Endothelial cell of umbilical vein (primary cell): Measurements from ENCODE around the gene C10orf71. TPM values are rescaled to one million over a fixed set of nuclear protein-coding genes. Genes with fewer than 3 reads are reported as not detected.

ENCODE experiments used
- BruUV-seq: library from RNA; stranded (reverse); fragments of 400-500 nt; replicated peaks from 2 replicates; lab custom pipeline; 2021; lab: Mats Ljungman, UMichigan
- CTCF ChIA-PET: fragments of 300-600, 350-600 bp; sonication (Branson Sonifier 250); formaldehyde crosslinking; loops from one replicate; lab custom pipeline; 2021; ENCODE audit warnings: antibody characterized with exemption, inconsistent platforms; lab: Charles Lee
- POLR2A ChIA-PET: fragments of 300-600, 350-600 bp; sonication (Branson Sonifier 250); formaldehyde crosslinking; loops from one replicate; lab custom pipeline; 2021; ENCODE audit warnings: antibody characterized with exemption, inconsistent platforms; lab: Charles Lee
- DNase-seq: peaks from one replicate; pipeline ENCODE4 v3.0.0-alpha.2; 2011; ENCODE audit warnings: low read depth, low spot score
- FAIRE-seq: peaks from 2 replicates; lab custom pipeline; 2011; peaks lifted over from hg19 to GRCh38; lab: Jason Lieb, UNC
- H2AFZ ChIP-seq: 2 replicates; pipeline ENCODE4 v1.6.0; 2012; ENCODE audit warnings: low read depth, low read length, control low read depth, inconsistent platforms
- H3K27ac ChIP-seq: 2 replicates; pipeline ENCODE4 v1.5.1; 2011; ENCODE audit warnings: low read depth, mild to moderate bottlenecking, control low read depth, low read length, moderate library complexity; ENCODE audit not compliant: insufficient read depth
- H3K27me3 ChIP-seq, 2 experiments: 2 replicates each; pipeline versions ENCODE4 v1.6.0 to v1.6.1; 2011; ENCODE audit warnings: low read length in 2 of 2, mixed read lengths in 1 of 2; ENCODE audit not compliant: control insufficient read depth in 2 of 2, insufficient read depth in 2 of 2
- H3K36me3 ChIP-seq, 2 experiments: 2 replicates in 1 of 2; 3 replicates in 1 of 2; pipeline ENCODE4 v1.5.1; 2011; ENCODE audit warnings: low read length in 2 of 2, mild to moderate bottlenecking in 1 of 2, moderate library complexity in 1 of 2; ENCODE audit not compliant: control insufficient read depth in 2 of 2, insufficient read depth in 2 of 2; ENCODE audit errors: extremely low read depth in 1 of 2
- H3K4me1 ChIP-seq: 3 replicates; pipeline ENCODE4 v1.5.1; 2011; ENCODE audit warnings: mild to moderate bottlenecking, low read length; ENCODE audit not compliant: control insufficient read depth, insufficient read depth; ENCODE audit errors: extremely low read depth
- H3K4me2 ChIP-seq: 2 replicates; pipeline ENCODE4 v1.6.1; 2011; ENCODE audit warnings: low read length, control low read depth, mixed read lengths; ENCODE audit not compliant: insufficient read depth
- H3K4me3 ChIP-seq, 3 experiments: fragments of 200-600 bp in 1 of 3; sonication (generic), shearing (Covaris generic) in 1 of 3; replicated peaks in 1 of 3; 2 replicates each; pipeline ENCODE4 v1.5.1; 2011 to 2016; ENCODE audit warnings: control low read depth in 3 of 3, low read length in 3 of 3, mild to moderate bottlenecking in 2 of 3, inconsistent platforms in 1 of 3, low read depth in 1 of 3, moderate library complexity in 1 of 3; ENCODE audit not compliant: insufficient read depth in 1 of 3
- H3K79me2 ChIP-seq: 2 replicates; pipeline ENCODE4 v1.6.0; 2012; ENCODE audit warnings: low read length, inconsistent platforms; ENCODE audit not compliant: control insufficient read depth, insufficient read depth
- H3K9ac ChIP-seq: replicated peaks from 2 replicates; pipeline ENCODE3; 2011; ENCODE audit warnings: low read length, control low read depth; ENCODE audit not compliant: insufficient read depth; ENCODE audit errors: extremely low read depth
- H3K9me1 ChIP-seq: replicated peaks from 3 replicates; pipeline ENCODE4 v1.6.0; 2011; ENCODE audit warnings: mild to moderate bottlenecking, low read length; ENCODE audit not compliant: control insufficient read depth, insufficient read depth; ENCODE audit errors: extremely low read depth
- H3K9me3 ChIP-seq: replicated peaks from 2 replicates; pipeline ENCODE4 v1.5.1; 2012; ENCODE audit warnings: low read length, inconsistent platforms; ENCODE audit not compliant: control insufficient read depth, insufficient read depth
- H4K20me1 ChIP-seq: replicated peaks from 2 replicates; pipeline ENCODE3; 2011; ENCODE audit warnings: mild to moderate bottlenecking, low read length; ENCODE audit not compliant: control insufficient read depth, insufficient read depth; ENCODE audit errors: extremely low read depth
- CTCF ChIP-seq, 2 donors: IDR thresholded peaks; 1 replicate in 1 of 2; 2 replicates in 1 of 2; pipeline ENCODE4 v1.5.1; 2011; ENCODE audit warnings: low read length in 2 of 2, mild to moderate bottlenecking in 2 of 2, moderate library complexity in 2 of 2, control low read depth in 1 of 2, inconsistent platforms in 1 of 2, low read depth in 1 of 2; ENCODE audit not compliant: insufficient read depth in 1 of 2; ENCODE audit errors: extremely low read depth in 1 of 2
- EZH2 ChIP-seq: IDR thresholded peaks from 2 replicates; pipeline ENCODE4 v1.6.1; 2012; ENCODE audit warnings: borderline replicate concordance, low read depth, mild to moderate bottlenecking, moderate library complexity, low read length, inconsistent platforms; ENCODE audit not compliant: severe bottlenecking
- FOS ChIP-seq: IDR thresholded peaks from 2 replicates; pipeline ENCODE4 v1.6.1; 2011; ENCODE audit warnings: mild to moderate bottlenecking, low read length, moderate library complexity, borderline replicate concordance; ENCODE audit not compliant: insufficient read depth
- GATA2 ChIP-seq: IDR thresholded peaks from 2 replicates; pipeline ENCODE4 v1.7.0; 2011; ENCODE audit warnings: low read depth, mild to moderate bottlenecking, moderate library complexity, mixed read lengths, low read length; ENCODE audit not compliant: insufficient read length, insufficient read depth
- JUN ChIP-seq: IDR thresholded peaks from 2 replicates; pipeline ENCODE4 v1.6.1; 2011; ENCODE audit warnings: borderline replicate concordance, low read depth; ENCODE audit not compliant: insufficient read length, insufficient read depth
- MAX ChIP-seq: IDR thresholded peaks from 2 replicates; pipeline ENCODE4 v1.6.1; 2011; ENCODE audit not compliant: insufficient read depth, insufficient read length
- MYC ChIP-seq: IDR thresholded peaks from one replicate; pipeline ENCODE4 v1.6.1; 2011; ENCODE audit warnings: mild to moderate bottlenecking, low read depth, low read length
- POLR2A ChIP-seq: IDR thresholded peaks from 2 replicates; pipeline ENCODE4 v1.6.1; 2012; ENCODE audit warnings: low read depth, mild to moderate bottlenecking, control low read depth, low read length
- POLR2AphosphoS5 ChIP-seq: IDR thresholded peaks from 2 replicates; pipeline ENCODE4 v1.6.1; 2012; ENCODE audit warnings: low read depth, mild to moderate bottlenecking, control low read depth, low read length, moderate library complexity; ENCODE audit not compliant: insufficient read depth
- dilution Hi-C: fragments of 300-500 bp; cut with MboI; formaldehyde crosslinking; loops from one replicate; pipeline ENCODE4 v1.15.0; 2019; ENCODE audit warnings: low sequenced_read_pairs; ENCODE audit not compliant: extremely low pct_ligation_motif_present
- intact Hi-C: fragments of 100-400 bp; cut with micrococcal nuclease; formaldehyde crosslinking; loops from one replicate; pipeline ENCODE4 v1.10.0; 2022
- polyA plus RNA-seq, 4 experiments: library from polyadenylated mRNA; depleted of rRNA in 3 of 4; stranded (reverse) in 3 of 4; unstranded in 1 of 4; fragments of >200 nt; gene quantifications; 2 replicates each; pipeline versions ENCODE4 v1.2.1 to v1.2.3, GENCODE V29; 2011 to 2012; ENCODE audit warnings: missing spikeins in 1 of 4
- total RNA-seq: library from RNA; stranded (reverse); gene quantifications from 2 replicates; pipeline ENCODE4 v1.2.3, GENCODE V29; 2021

The C10orf71 gene
- total and polyA plus RNA-seq, 2 donors (not counting 3 experiments of a cell fraction or from before 2014, with no cell fraction given) = not detected

- H3K27me3 ChIP-seq = no peaks in the 10 kb centered on the region
- no peaks in the 10 kb centered on the region for H3K9me3 ChIP-seq
- no TSS peak for BruUV-seq
- H3K9me1 ChIP-seq = no peaks in the 10 kb centered on the region
- intact Hi-C loops (no loop called here), dilution Hi-C loops (no loop called here)
- DNase-seq (no peak), FAIRE-seq (no peak)
- H3K4me1 ChIP-seq = no peaks in the 10 kb centered on the region
- no peaks in the 10 kb centered on the region for H4K20me1 ChIP-seq
- no peak overlapping the region for H3K4me2 ChIP-seq
- H3K36me3 ChIP-seq = no peaks in the 10 kb centered on the region
- no peak overlapping the region for H3K27ac ChIP-seq
- H3K4me3 ChIP-seq = no peak overlapping the region
- ChIA-PET CTCF (no interaction called here), POLR2A (no interaction called here)
- TF ChIP-seq GATA2 (no peak), POLR2A (no peak), JUN (no peak), POLR2AphosphoS5 (no peak), MAX (no peak), CTCF (IDR thresholded peaks at IDR 0.05; ENCODE audit: extremely low read depth in 1 of 2, insufficient read depth in 1 of 2, low read depth in 1 of 2, low read length in 2 of 2) (no peak), MYC (no peak), EZH2 (no peak), FOS (no peak)
- H2AFZ ChIP-seq = no peak overlapping the region
- H3K9ac ChIP-seq = no peak overlapping the region
- no peaks in the 10 kb centered on the region for H3K79me2 ChIP-seq
Observed at GRCh38 chr10:49258350-49258683, 40.7 kb upstream of the C10orf71 start.
